Activated CD8-positive, alpha-beta memory T cell treated with anti-CD3 and anti-CD28 coated beads for 1 hour (primary cell): ENCODE data around the gene CAND2.
A peak's percentile ranks its signal among the peaks of the same experiment; 100 is the strongest.

ENCODE experiments used
- DNase-seq, 2 donors: peaks; one replicate each; pipeline ENCODE4 v3.0.0-alpha.2; 2020; ENCODE audit warnings: low read depth in 1 of 2; ENCODE audit errors: extremely low read depth in 1 of 2

The CAND2 gene

DNA sequence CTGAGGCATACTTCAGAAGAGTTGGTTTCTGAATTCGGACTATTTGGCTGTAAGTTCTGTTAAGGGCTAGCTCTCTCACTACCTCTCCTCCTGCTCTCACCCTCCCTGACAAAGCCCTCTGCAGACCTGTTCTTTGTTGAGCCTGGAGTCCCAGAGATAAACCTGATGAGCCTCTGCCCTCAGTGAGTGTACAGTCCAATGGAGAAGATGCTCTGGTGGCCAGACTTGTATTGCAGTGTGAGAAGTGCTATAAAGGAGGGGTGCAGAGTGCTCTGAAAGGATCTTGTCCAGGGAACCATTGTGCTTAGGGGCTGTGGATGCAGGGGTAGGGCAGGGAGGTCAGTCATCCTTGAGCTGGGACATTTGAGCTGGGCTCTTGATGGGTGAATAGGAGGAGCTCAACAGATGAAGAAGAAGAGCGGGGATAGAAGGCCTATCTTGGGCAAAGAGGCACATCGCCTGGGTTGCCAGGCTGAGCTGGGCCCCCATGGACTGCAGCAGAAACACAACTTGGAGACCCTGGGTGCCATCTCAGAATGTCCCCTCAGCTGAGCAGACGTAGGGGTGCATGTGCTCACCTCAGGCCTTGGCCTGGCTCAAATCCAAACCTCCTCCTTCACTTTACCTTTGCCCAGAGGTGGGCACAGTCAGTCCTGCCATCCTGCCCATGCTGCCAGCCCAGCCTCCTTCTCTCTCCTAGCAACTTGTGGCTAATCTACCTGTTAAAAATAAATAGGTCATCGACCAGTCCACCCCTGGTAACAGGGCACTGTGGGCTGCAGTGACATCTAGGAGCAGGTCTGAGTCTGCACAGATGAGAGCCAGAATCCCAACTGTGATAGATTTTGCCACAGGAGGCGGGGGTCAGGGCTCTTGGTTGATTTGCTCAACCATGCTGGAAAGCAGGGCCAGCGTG lies 3.3 kb downstream of the CAND2 start:
- no peak for DNase-seq

DNA sequence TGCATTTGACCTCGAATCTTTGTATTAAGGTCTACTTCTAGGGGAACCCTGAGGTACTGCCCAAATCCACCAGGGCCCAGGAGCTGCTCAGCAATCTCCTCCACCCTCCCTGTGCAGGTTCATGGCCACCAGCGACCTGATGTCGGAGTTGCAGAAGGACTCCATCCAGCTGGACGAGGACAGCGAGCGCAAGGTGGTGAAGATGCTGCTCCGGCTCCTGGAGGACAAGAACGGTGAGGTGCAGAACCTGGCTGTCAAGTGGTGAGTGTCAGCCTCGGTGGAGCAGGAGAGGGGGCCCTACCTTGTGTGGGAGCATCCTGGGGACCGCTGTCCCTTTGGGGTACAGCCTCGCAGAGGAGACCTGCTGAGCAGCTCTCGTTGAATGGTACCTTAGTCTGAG lies 6.9 kb downstream of the CAND2 start:
- no peak for DNase-seq

DNA sequence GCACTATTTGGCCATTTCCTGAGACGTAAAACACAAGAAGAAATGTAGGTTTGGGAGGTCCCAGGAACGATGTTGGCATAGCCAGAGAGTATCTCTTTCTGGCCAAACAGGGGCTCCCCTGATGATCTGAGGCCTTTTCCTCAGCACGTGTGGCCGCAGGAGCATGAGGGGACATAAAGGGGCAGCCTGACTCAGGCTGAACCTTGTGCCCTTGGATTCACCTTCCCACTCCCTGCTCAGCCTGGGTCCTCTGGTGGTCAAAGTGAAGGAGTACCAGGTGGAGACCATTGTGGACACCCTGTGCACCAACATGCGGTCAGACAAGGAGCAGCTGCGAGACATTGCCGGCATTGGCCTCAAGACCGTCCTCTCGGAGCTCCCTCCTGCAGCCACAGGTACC lies 10.6 kb downstream of the CAND2 start:
- no peak for DNase-seq

DNA sequence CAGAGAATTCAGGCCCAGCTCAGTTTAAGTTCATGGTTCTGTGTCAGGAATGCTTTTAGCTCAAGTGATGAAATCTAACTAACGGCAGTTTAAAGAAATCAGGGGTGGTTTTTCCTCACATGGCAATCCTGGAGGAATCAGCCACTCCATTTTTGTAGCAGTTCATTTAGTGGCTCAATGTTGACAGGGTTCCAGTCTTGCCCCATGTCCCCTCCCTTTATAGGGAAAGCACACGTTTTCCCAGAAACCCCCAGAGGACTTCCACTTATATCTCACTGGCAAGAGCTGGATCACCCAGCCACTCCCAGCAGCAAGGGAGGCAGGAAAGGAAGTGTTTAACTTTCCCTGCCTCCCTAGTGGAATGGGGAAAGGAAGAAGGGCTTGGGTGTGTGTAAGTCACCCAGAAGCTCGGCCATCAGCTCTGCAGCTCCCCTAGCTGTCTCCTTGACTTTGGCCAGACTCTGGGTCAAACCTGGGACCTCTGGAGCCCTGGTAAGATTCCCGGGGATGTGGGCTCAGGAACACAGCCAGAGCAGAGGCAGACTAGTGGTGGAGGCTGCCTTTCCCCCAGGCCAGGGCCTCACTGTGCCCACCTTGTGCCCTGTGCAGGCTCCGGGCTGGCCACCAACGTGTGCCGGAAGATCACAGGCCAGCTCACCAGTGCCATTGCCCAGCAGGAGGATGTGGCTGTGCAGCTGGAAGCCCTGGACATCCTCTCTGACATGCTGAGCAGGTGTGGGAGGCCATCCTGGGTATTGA lies 11.3 kb downstream of the CAND2 start:
- no peak for DNase-seq

DNA sequence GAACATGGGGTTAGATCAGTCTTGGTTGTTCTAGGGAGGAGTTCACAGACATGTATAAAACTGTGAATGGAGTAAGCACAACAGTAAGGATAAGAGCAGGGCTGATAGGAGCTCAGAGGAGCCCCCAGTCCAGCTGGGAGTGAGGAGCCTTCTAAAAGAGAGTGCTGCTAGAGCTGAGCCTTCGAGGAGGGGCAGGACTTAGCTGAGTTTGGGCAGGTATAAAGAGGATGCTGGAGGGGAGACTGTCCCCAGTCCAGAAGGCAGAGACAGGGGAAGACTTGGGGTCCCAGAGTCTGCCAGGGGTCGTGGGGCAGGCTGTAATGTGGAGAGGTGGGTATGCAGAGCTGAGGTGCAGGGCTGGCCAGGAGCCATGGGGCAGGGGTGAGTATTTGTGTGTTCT lies 12.1 kb downstream of the CAND2 start:
- DNase-seq: no peak

DNA sequence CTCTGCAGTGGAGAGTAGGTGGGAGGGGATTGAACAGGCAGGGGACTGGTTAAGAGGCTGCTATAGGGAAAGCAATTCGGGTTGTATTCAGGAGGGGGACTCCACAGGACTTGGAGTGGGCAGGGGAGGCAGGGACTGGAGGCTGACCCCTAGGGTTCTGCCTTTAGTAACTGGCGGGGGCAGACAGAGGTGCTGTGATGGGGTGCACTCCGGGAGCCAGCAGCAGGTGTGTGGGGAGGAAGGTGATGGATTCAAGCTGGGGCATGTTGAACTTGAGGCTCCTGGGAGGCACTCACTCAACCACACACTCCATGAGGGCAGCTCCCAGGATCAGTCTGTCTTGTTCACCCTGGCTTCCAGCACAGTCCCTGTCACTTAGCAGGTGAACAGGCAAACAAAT lies 12.5 kb downstream of the CAND2 start:
- DNase-seq: no peak

DNA sequence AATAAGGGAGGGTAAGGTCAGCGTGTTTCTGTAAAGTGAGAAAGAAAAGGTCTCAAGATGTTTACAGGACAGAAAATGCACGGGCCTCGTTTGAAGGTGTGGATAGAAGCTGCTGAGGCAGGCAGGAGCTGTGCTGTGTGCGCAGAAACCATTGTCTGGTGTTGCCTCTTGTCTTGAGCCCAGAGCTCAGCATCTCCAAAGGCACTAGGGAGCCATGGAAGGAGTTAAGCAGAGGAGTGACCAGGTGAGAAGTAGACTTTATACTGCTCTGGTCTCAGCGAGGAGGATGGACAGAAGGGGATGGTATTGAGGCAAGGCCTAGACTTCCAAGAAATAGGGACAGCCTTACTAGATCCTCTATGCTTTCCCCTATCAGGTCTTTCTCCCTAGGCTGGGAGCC lies 13.0 kb downstream of the CAND2 start:
- no peak for DNase-seq

DNA sequence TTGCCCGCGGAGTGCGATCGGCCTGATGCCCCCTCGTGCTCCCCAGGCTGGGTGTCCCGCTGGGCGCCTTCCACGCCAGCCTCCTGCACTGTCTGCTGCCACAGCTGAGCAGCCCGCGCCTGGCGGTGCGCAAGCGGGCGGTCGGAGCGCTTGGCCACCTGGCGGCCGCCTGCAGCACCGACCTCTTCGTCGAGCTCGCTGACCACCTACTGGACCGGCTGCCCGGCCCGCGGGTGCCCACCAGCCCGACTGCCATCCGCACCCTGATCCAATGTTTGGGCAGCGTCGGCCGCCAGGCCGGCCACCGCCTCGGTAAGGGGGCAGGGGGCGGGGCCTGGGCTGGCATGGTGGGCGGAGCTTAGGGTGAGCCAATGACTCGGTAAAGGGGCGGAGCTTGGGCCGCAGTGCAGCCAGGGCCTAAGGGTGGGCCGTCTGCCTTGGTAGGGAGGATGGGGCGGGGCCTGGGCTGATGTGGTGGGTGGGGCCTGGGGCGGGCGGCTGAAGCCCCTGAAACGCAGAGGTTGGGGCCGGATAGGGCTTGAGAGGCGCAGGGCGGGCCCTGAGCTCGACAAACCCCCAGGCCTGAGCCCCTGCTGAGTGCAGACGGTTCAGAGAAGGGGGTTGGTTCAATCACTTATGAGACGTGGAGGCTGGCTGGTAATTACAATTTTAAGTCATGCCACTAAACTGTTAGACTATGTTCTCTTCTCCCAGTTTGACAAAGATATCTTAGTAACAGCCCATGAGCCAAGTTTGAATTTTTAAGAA lies 13.7 kb downstream of the CAND2 start:
- peak; percentile 90 to 92 for DNase-seq

DNA sequence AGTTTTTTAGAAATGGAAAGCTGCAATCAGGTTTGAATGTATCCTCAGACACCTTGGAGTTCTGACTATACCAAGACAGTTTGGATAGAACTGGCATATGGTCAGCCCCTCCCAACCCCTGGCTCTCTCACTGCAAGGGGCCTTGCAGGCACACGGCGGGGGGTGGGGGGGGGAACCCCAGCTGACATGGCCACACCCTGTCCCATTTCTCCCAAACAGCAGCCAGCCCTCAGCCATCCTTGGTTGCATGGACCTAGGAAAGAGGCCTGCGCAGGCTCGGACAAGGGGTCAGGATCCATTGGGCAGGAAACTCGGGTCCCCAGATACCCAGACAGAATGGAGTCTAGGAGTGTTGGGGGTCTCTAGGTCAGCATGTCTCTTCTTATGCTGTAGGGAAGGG lies 14.5 kb downstream of the CAND2 start:
- no peak for DNase-seq

DNA sequence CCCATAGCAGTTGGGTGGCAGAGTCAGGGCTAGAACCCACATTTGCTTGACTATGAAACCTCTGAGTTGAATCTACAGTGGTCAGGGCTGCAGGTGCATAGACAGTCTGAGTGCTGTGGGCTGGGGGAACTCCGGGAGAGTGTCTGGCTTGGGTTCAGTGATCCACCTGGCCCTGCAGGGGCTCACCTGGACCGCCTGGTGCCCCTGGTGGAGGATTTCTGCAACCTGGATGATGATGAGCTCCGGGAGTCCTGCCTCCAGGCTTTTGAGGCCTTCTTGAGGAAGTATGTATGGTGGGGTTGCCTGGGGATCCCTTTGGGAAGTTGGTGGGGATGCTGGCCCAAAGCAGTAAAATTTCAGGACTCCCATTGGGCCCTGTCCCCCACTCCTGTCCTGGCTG lies 16.3 kb downstream of the CAND2 start:
- no peak for DNase-seq

DNA sequence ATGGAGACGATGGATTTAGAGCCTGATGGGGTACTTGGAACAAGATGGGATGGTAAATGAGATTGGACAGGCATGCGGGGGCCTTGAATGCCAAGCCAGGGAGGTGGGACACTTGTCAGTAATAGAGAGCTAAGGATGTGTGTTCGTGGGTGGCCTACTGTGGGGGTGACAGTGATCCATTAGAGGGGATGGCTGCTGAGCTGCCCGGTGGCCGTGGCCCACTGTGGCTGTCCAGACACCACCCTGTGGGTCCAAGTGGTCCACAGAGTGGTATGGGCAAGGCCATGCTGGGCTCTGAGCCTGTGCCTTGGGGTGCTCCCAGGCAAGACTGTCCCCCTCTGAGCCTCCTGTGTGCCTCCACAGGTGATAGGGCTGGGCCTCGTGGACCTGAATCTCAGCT lies 17.5 kb downstream of the CAND2 start:
- DNase-seq: no peak

DNA sequence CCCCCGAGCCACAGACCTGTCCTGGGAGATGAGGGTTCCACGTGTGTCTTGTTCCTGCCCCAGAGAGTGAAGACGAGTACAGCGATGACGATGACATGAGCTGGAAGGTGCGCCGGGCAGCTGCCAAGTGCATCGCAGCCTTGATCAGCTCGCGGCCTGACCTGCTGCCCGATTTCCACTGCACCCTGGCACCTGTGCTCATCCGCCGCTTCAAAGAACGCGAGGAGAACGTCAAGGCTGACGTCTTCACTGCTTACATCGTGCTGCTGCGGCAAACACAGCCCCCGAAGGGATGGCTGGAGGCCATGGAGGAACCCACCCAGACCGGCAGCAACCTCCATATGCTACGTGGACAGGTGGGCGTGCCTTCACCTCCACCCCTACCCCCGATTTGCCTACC lies 18.6 kb downstream of the CAND2 start:
- no peak for DNase-seq

DNA sequence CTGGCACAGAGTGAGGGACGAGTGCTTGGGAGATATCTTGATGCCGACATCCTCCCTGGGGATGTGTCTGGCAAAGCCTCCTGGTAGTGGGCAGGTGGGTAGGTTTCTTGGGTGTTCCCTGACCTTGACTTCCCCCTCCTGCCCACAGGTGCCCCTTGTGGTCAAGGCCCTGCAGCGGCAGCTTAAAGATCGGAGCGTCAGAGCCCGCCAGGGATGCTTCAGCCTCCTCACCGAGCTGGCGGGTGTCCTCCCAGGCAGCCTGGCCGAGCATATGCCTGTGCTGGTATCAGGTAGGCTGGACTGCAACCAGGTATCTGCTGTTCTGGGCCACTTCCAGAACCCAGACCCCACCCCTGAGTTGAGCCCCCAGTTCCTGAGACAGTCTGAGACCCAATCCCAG lies 19.2 kb downstream of the CAND2 start:
- no peak for DNase-seq

DNA sequence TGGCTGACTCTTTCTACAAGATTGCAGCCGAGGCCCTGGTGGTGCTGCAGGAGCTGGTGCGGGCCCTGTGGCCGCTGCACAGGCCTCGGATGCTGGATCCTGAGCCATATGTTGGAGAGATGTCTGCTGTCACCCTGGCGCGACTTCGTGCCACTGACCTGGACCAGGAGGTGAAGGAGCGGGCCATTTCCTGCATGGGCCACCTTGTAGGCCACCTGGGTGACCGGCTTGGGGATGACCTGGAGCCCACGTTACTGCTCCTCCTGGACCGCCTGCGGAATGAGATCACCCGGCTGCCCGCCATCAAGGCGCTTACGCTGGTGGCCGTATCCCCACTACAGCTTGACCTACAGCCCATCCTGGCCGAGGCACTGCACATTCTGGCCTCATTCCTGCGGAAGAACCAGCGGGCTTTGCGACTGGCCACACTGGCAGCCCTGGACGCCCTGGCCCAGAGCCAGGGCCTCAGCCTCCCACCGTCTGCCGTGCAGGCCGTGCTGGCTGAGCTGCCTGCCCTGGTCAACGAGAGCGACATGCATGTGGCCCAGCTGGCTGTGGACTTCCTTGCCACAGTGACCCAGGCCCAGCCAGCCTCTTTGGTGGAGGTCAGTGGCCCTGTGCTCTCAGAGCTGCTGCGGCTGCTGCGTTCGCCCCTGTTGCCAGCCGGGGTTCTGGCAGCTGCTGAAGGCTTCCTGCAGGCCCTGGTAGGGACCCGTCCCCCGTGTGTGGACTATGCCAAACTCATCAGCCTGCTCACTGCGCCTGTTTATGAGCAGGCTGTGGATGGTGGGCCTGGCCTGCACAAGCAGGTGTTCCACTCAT lies 20.3 kb downstream of the CAND2 start:
- no peak for DNase-seq

DNA sequence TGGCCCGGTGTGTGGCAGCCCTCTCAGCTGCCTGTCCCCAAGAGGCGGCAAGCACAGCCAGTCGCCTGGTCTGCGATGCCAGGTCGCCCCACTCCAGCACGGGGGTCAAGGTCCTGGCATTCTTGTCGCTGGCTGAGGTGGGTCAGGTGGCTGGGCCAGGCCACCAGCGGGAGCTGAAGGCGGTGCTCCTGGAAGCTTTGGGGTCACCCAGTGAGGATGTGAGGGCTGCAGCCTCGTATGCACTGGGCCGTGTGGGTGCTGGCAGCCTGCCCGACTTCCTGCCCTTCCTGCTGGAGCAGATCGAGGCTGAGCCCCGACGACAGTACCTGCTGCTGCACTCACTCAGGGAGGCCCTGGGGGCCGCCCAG lies 20.8 kb downstream of the CAND2 start:
- DNase-seq: no peak

DNA sequence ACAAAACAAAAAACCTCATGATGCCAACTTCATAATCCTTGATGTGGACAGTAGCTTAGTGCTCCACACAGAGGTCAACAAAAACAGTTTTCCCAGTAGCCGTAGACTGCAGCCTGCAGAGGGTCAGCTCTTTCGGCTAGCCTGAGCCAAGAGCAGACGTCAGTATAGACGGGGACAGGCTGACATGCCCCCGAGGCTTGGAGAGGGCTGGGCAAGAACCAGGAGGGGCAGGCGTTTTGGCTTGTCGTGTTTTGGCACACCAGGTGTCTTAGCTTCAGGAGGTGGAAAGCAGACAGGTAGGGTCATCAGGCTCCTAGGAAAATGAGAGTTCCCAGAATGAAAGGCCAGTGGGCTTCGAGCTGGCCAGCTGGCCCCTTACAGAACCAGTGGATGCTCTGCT lies 21.8 kb downstream of the CAND2 start:
- no peak for DNase-seq

DNA sequence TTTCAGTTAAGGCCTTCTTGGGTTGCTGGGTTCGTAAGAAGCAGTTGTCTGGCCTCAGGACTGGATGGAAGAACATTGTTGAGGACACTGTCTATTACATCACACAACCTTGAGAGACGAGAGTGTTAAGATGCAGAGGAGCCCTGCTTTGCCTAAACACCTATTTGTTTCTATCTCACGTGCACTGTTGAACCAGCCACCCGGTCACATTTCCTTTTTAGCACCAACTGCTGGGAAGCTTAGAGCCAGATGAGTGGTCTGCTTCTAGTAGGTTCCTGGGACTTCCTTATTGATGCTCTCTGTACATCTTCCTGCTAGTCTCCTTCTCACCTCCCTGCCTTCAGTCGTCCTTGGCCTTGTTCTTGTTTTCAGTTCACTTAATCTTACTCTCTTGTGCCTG lies 22.3 kb downstream of the CAND2 start:
- no peak for DNase-seq

DNA sequence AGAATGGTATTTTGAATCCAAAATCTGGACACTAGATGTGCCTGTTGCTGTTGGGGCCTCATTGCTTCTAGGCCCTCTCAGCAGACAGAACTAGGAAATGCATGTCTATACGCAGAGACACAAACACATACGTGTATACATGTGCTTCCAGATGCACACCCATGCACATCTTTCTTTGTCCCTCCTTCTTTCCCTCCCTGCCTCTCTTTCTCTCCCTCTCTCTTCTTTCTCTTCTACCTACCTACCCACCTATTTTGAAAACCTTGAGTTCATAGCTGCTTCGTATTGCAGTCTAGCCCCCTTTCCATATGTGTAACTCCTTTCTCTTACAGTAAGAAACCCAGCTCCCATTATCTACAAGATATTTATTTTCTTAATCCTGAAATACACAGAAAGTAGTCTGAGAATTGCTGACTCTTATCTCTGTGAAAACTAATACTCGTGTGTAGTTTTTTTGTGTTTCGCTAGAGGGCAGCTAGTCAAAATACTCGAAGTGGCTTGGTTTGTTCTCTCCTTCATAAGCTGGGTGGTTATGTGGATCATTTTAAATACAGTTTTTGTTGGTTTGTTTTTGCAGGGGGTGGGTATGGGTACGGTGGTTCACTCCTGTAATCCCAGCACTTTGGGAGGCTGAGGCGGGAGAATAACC lies 26.4 kb downstream of the CAND2 start:
- DNase-seq: no peak

DNA sequence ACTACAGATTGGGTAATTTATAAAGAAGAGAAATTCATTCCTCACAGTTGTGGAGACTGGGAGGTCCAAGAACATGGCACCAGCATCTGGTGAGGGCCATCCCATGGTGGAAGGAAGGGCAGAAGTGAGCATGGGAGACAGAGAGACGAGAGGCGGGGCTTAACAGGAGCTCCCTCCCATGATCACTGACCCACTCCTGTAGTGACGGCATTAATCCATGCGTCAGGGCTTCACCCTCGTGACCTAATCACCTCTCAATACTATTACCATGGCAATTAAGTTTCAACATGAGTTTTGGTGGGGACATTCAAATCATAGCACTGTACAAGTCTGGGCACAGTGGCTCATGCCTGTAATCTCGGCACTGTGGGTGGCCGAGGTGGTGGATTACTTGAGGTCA lies 27.8 kb downstream of the CAND2 start:
- no peak for DNase-seq

DNA sequence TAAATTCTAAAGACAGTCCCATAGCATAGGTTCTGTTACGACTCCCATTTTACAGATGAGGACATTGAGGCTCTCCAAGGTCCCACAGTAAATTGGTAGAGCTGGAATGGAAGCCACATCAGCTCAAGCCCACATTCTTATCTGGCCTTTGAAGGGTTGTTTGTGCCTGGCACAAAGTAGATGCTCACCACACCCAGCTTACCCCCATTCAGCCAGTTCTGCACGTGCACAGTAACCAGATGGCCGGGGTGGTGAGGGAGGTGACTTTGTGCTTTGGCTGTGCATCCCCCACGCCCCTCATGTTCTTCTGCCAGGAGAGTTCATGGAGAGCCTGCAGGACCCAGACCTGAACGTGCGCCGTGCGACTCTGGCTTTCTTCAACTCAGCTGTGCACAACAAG lies 28.7 kb downstream of the CAND2 start:
- no peak for DNase-seq
